Colonic mucosa (tissue), 4 donors: ENCODE data around the gene NCKAP5. TPM values are rescaled to one million over a fixed set of nuclear protein-coding genes. Genes with fewer than 3 reads are reported as not detected.

Source experiments
- DNase-seq: peaks from one replicate; pipeline ENCODE4 v3.0.0-alpha.2; 2020
- H3K27ac ChIP-seq: fragments of 200-600 bp; one replicate; pipeline ENCODE4 v1.8.0; 2021
- H3K27me3 ChIP-seq: fragments of 200-600 bp; one replicate; pipeline ENCODE4 v1.8.0; 2021
- H3K36me3 ChIP-seq: fragments of 200-600 bp; one replicate; pipeline ENCODE4 v1.8.0; 2021
- H3K4me1 ChIP-seq: fragments of 200-600 bp; one replicate; pipeline ENCODE4 v1.8.0; 2021; ENCODE audit warnings: mild to moderate bottlenecking
- H3K4me3 ChIP-seq: fragments of 200-600 bp; one replicate; pipeline ENCODE4 v1.8.0; 2021
- H3K9ac ChIP-seq, 2 donors: one replicate each; pipeline ENCODE4 v1.7.0; 2013; ENCODE audit warnings: control low read depth in 2 of 2, low read depth in 2 of 2, low read length in 2 of 2
- H3K9me3 ChIP-seq: fragments of 200-600 bp; one replicate; pipeline ENCODE4 v1.8.0; 2021
- CTCF ChIP-seq: fragments of 200-600 bp; IDR thresholded peaks from one replicate; pipeline ENCODE4 v1.8.0; 2022; ENCODE audit warnings: antibody characterized with exemption, mild to moderate bottlenecking
- intact Hi-C: fragments of 100-400 bp; cut with DNase I; formaldehyde crosslinking; loops from one replicate; pipeline ENCODE4 v1.14.1; 2022
- total RNA-seq, 2 donors: library from RNA; stranded (reverse); fragmentation: NEBNext Ultra II Directional in 1 of 2; extraction: Animal tissue kit (Norgen Biotek cat#: 25700) in 1 of 2; gene quantifications; one replicate each; pipeline ENCODE4 v1.2.1, GENCODE V29; 2021
- donor health status: healthy.
- donor health status: DM: no; HTN: no; CAD: no.
- donor health status: DM: no; HTN: no; CAD: no.

NCKAP5 gene
- total RNA-seq, 2 donors from 2014 or later: 2.9 to 3.7 TPM

GRCh38 chr2:133344849-133345248 lies 223.4 kb downstream of the NCKAP5 start:
- H3K9me3 ChIP-seq: no peaks in the 10 kb centered on the region
- H3K36me3 ChIP-seq: no peaks in the 10 kb centered on the region
- no peak overlapping the region for H3K4me3 ChIP-seq
- no peak for TF ChIP-seq CTCF
- H3K27ac ChIP-seq: no peak overlapping the region
- H3K4me1 ChIP-seq: no peaks in the 10 kb centered on the region
- no peaks in the 10 kb centered on the region for H3K27me3 ChIP-seq
- no peak overlapping the region for H3K9ac ChIP-seq
- DNase-seq: no peak
- intact Hi-C loops: no loop called here

GRCh38 chr2:133343018-133343352 lies 225.3 kb downstream of the NCKAP5 start:
- no peak for DNase-seq
- no peak overlapping the region for H3K4me3 ChIP-seq
- H3K4me1 ChIP-seq: no peaks in the 10 kb centered on the region
- no peaks in the 10 kb centered on the region for H3K27me3 ChIP-seq
- no peak overlapping the region for H3K9ac ChIP-seq
- H3K27ac ChIP-seq: no peak overlapping the region
- TF ChIP-seq CTCF: no peak
- intact Hi-C loops: no loop called here
- no peaks in the 10 kb centered on the region for H3K9me3 ChIP-seq
- H3K36me3 ChIP-seq: no peaks in the 10 kb centered on the region

- Histone ChIP-seq H3K4me3 (no peak overlapping the region), H3K9me3 (no peaks in the 10 kb centered on the region), H3K27me3 (no peaks in the 10 kb centered on the region), H3K9ac (no peak overlapping the region), H3K4me1 (no peaks in the 10 kb centered on the region), H3K27ac (no peak overlapping the region), H3K36me3 (no peaks in the 10 kb centered on the region)
- no peak for TF ChIP-seq CTCF
- DNase-seq: no peak
- intact Hi-C loops: no loop called here
Observed at GRCh38 chr2:133342286-133343017, 225.8 kb downstream of the NCKAP5 start.

GRCh38 chr2:133341575-133341974 lies 226.7 kb downstream of the NCKAP5 start:
- H3K36me3 ChIP-seq: no peaks in the 10 kb centered on the region
- no peak overlapping the region for H3K9ac ChIP-seq
- no peak overlapping the region for H3K4me3 ChIP-seq
- DNase-seq: no peak
- no peak overlapping the region for H3K27ac ChIP-seq
- no peak for TF ChIP-seq CTCF
- no peaks in the 10 kb centered on the region for H3K27me3 ChIP-seq
- intact Hi-C loops: no loop called here
- no peaks in the 10 kb centered on the region for H3K9me3 ChIP-seq
- H3K4me1 ChIP-seq: no peaks in the 10 kb centered on the region

GRCh38 chr2:133338224-133338623 lies 230.0 kb downstream of the NCKAP5 start:
- intact Hi-C loops: no loop called here
- no peaks in the 10 kb centered on the region for H3K36me3 ChIP-seq
- DNase-seq: no peak
- no peaks in the 10 kb centered on the region for H3K27me3 ChIP-seq
- no peaks in the 10 kb centered on the region for H3K4me1 ChIP-seq
- H3K4me3 ChIP-seq: no peak overlapping the region
- no peak overlapping the region for H3K9ac ChIP-seq
- H3K27ac ChIP-seq: no peak overlapping the region
- no peaks in the 10 kb centered on the region for H3K9me3 ChIP-seq
- TF ChIP-seq CTCF: no peak
